Natural killer cell (primary cell): ENCODE measurements around the gene NFU1. TPM values are rescaled to one million over a fixed set of nuclear protein-coding genes. Genes with fewer than 3 reads are reported as not detected.
A peak's percentile ranks its signal among the peaks of the same experiment; 100 is the strongest.

ENCODE experiments used
- ATAC-seq, 3 donors: fragments of 150-1000 bp in 2 of 3; fragments of 200-7000 bp in 1 of 3; cut with Tn5 transposase; 1 replicate in 1 of 3; 2 replicates in 2 of 3; pipeline ENCODE4 v1.10.0; 2021; ENCODE audit warnings: mild to moderate bottlenecking in 2 of 3, moderate library complexity in 2 of 3
- DNase-seq, 2 donors: peaks; one replicate each; pipeline versions ENCODE4 v3.0.0 to v3.0.0-alpha.2; 2013 to 2021; ENCODE audit warnings: mixed read lengths in 1 of 2
- H3K27ac ChIP-seq: one replicate; pipeline ENCODE4 v1.5.1; 2013; ENCODE audit warnings: mild to moderate bottlenecking, low read length
- H3K27me3 ChIP-seq: one replicate; pipeline ENCODE4 v1.6.1; 2013; ENCODE audit warnings: low read length; ENCODE audit not compliant: control insufficient read depth, insufficient read depth
- H3K36me3 ChIP-seq: one replicate; pipeline ENCODE4 v1.6.1; 2013; ENCODE audit warnings: low read length; ENCODE audit not compliant: control insufficient read depth, insufficient read depth
- H3K4me1 ChIP-seq: one replicate; pipeline ENCODE4 v1.6.1; 2013; ENCODE audit warnings: low read length; ENCODE audit not compliant: control insufficient read depth, insufficient read depth
- H3K4me3 ChIP-seq: one replicate; pipeline ENCODE4 v1.5.1; 2013; ENCODE audit warnings: low read length
- H3K9me3 ChIP-seq: one replicate; pipeline ENCODE4 v1.6.1; 2013; ENCODE audit warnings: low read length; ENCODE audit not compliant: control insufficient read depth, insufficient read depth
- H3K27ac Mint-ChIP-seq, 2 donors: one replicate each; pipeline ENCODE4 v1.8.0; 2022; ENCODE audit warnings: mild to moderate bottlenecking in 2 of 2, mixed read lengths in 2 of 2, moderate library complexity in 1 of 2
- H3K27me3 Mint-ChIP-seq, 2 donors: one replicate each; pipeline ENCODE4 v1.8.0; 2022; ENCODE audit warnings: low read depth in 2 of 2, mixed read lengths in 2 of 2
- H3K36me3 Mint-ChIP-seq: one replicate; pipeline ENCODE4 v1.8.0; 2022; ENCODE audit warnings: mixed read lengths
- H3K4me1 Mint-ChIP-seq, 2 donors: one replicate each; pipeline ENCODE4 v1.8.0; 2022; ENCODE audit warnings: mixed read lengths in 2 of 2
- H3K4me3 Mint-ChIP-seq: one replicate; pipeline ENCODE4 v1.8.0; 2022; ENCODE audit warnings: mild to moderate bottlenecking, moderate library complexity, mixed read lengths
- H3K9me3 Mint-ChIP-seq, 2 donors: one replicate each; pipeline ENCODE4 v1.8.0; 2022; ENCODE audit warnings: mixed read lengths in 2 of 2
- CTCF ChIP-seq: fragments of 200-600 bp; IDR thresholded peaks from one replicate; pipeline ENCODE4 v1.8.0; 2022; ENCODE audit warnings: antibody characterized with exemption
- WGBS: methylation state at CpG from one replicate; pipeline ENCODE4 v1.1.7; 2013; ENCODE audit warnings: missing lambda C conversion rate; ENCODE audit not compliant: insufficient coverage; 5-methylcytosine and 5-hydroxymethylcytosine counted together
- intact Hi-C: fragments of 100-400 bp; cut with micrococcal nuclease; formaldehyde crosslinking; loops from one replicate; pipeline ENCODE4 v1.14.2; 2022
- total RNA-seq, 4 donors: library from RNA; stranded (reverse); fragments of 120-200 nt in 1 of 4; gene quantifications; one replicate each; pipeline versions ENCODE4 v1.2.3 to v1.2.4, GENCODE V29; 2013 to 2022

Gene NFU1
- total RNA-seq, 3 donors from 2014 or later (not counting 1 experiment from before 2014, with no cell fraction given): 21.4 to 25.0 (median 23.6) TPM

- peaks cover 23% of the 10 kb centered on the region for H3K36me3 ChIP-seq
- H3K9me3 ChIP-seq: no peaks in the 10 kb centered on the region
- no peaks in the 10 kb centered on the region for H3K27me3 ChIP-seq
- intact Hi-C loops: no loop called here
- H3K4me3 ChIP-seq: no peak overlapping the region
- no peaks in the 10 kb centered on the region for H3K27me3 Mint-ChIP-seq
- no peaks in the 10 kb centered on the region for H3K36me3 Mint-ChIP-seq
- H3K4me3 Mint-ChIP-seq: no peak overlapping the region
- H3K9me3 Mint-ChIP-seq: no peaks in the 10 kb centered on the region
- DNase-seq: peak in 1 of 2 donors; percentile 15
- no peak for ATAC-seq
- H3K4me1 Mint-ChIP-seq: peaks cover 4 to 7% of the 10 kb centered on the region in 2 donors
- no peak overlapping the region for H3K27ac ChIP-seq
- no peaks in the 10 kb centered on the region for H3K4me1 ChIP-seq
- peak overlapping the region in 1 of 2 donors; percentile 31 for H3K27ac Mint-ChIP-seq
- TF ChIP-seq CTCF: no peak
- WGBS: 100% methylated on average over 1 of the region's 3 CpGs
These were observed 25.5 kb upstream of the NFU1 start for GRCh38 chr2:69462780-69463179.

GRCh38 chr2:69461404-69461803 lies 24.2 kb upstream of the NFU1 start:
- no peak for TF ChIP-seq CTCF
- Mint-ChIP-seq H3K27me3 (no peaks in the 10 kb centered on the region), H3K9me3 (no peaks in the 10 kb centered on the region), H3K4me1 (peaks cover 0 to 6% of the 10 kb centered on the region in 2 donors), H3K36me3 (no peaks in the 10 kb centered on the region), H3K27ac (no peak overlapping the region), H3K4me3 (no peak overlapping the region)
- no peak for ATAC-seq
- WGBS: 100% methylated on average over 5 of the region's 6 CpGs
- Histone ChIP-seq H3K36me3 (peaks cover 23% of the 10 kb centered on the region), H3K4me3 (no peak overlapping the region), H3K4me1 (no peaks in the 10 kb centered on the region), H3K9me3 (no peaks in the 10 kb centered on the region), H3K27me3 (no peaks in the 10 kb centered on the region), H3K27ac (no peak overlapping the region)
- no peak for DNase-seq
- intact Hi-C loops: no loop called here

GRCh38 chr2:69459936-69460335 lies 22.7 kb upstream of the NFU1 start:
- H3K27me3 ChIP-seq: no peaks in the 10 kb centered on the region
- Mint-ChIP-seq H3K27ac (peak overlapping the region; percentile 2 to 44), H3K4me3 (no peak overlapping the region), H3K9me3 (no peaks in the 10 kb centered on the region), H3K36me3 (no peaks in the 10 kb centered on the region), H3K27me3 (no peaks in the 10 kb centered on the region), H3K4me1 (peaks cover 8 to 14% of the 10 kb centered on the region in 2 donors)
- TF ChIP-seq CTCF: no peak
- H3K4me3 ChIP-seq: no peak overlapping the region
- no peak for DNase-seq
- WGBS: 45% methylated on average over 3 of the region's 4 CpGs
- no peaks in the 10 kb centered on the region for H3K4me1 ChIP-seq
- intact Hi-C loops: no loop called here
- no peak for ATAC-seq
- H3K27ac ChIP-seq: no peak overlapping the region
- H3K36me3 ChIP-seq: peaks cover 8% of the 10 kb centered on the region
- no peaks in the 10 kb centered on the region for H3K9me3 ChIP-seq

- Mint-ChIP-seq H3K9me3 (no peaks in the 10 kb centered on the region), H3K27me3 (no peaks in the 10 kb centered on the region), H3K4me1 (peaks cover 18% of the 10 kb centered on the region in 2 donors), H3K36me3 (no peaks in the 10 kb centered on the region), H3K4me3 (no peak overlapping the region), H3K27ac (peak overlapping the region; percentile 35 to 84)
- Histone ChIP-seq H3K36me3 (peaks cover 5% of the 10 kb centered on the region), H3K4me1 (no peaks in the 10 kb centered on the region), H3K27me3 (no peaks in the 10 kb centered on the region), H3K27ac (no peak overlapping the region), H3K4me3 (no peak overlapping the region), H3K9me3 (no peaks in the 10 kb centered on the region)
- ATAC-seq: no peak
- intact Hi-C loops: no loop called here
- no peak for TF ChIP-seq CTCF
- DNase-seq: no peak
These were observed 19.8 kb upstream of the NFU1 start for GRCh38 chr2:69456950-69457445.
